ENCODE data around the gene SZRD1. TPM values are rescaled to one million over a fixed set of nuclear protein-coding genes. Genes with fewer than 3 reads are reported as not detected.
A peak's percentile ranks its signal among the peaks of the same experiment; 100 is the strongest.

The SZRD1 gene
- total RNA-seq, 2 donors from 2014 or later = 119 to 140 TPM

DNA sequence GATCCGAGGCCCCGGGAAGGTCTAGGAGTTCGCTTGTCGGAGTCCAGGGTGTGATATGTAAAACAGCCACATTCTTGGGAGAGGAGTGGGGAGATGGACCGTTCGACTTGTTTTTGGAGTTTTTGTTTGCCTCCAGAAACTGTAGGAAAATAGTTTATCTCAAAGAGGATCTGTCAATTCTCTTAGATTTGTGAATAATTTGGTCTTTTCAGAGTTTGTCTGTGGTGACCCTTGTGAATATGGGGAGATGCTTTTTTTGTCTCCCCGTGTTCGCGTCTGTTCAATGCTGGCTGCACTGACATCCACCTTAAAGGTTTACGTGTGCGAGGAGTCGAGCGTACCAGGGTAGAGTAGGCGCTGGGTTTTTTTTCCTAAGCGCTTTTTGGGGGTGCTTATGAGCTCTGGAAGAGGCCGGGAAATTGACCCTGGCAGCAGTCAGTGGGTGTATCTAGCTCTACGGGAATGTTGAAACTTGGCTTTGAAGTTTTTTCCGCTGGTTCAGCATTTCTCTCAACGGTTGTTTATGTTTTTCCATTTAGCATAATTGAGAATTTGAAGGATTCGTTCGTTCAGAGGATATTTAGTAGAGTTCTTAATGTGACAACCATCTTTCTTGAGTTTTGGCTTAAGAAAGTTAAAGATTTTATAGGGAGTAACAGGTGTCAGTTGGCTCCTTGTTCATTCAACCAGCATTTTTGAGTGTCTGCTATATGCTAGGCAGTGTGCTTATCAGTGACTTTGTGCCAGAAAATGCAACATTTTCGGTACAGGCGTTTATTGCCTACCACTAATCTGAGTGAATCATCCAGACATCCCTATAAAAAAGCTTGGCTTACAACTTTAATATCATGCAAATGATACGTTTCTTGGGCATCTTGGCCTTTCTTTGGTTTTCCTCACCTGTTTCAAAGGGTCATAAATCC is 1.2 kb downstream of the SZRD1 start:
- H3K4me3 ChIP-seq = peak overlapping the region; percentile 70
- H3K4me1 ChIP-seq = peaks cover 8% of the 10 kb centered on the region
- peak overlapping the region; percentile 93 for H3K9ac ChIP-seq (ENCODE audit: low read depth in 2 of 2, low read length in 2 of 2)
- H3K36me3 ChIP-seq = no peaks in the 10 kb centered on the region
- intact Hi-C loops (cut with DNase I) = loop anchor here (10.0 kb wide), 1 partner anchor 163 kb away; no protein-coding TSS in a partner anchor
- DNase-seq = no peak
- H3K27me3 ChIP-seq = no peaks in the 10 kb centered on the region
- TF ChIP-seq CTCF (IDR thresholded peaks at IDR 0.05) = no peak
- no peaks in the 10 kb centered on the region for H3K9me3 ChIP-seq
- H3K27ac ChIP-seq = peak overlapping the region; percentile 91

- H3K4me3 ChIP-seq = no peak overlapping the region
- intact Hi-C loops (cut with DNase I) = loop anchor here (10.0 kb wide), 1 partner anchor 165 kb away; no protein-coding TSS in a partner anchor
- TF ChIP-seq CTCF (IDR thresholded peaks at IDR 0.05) = no peak
- no peak for DNase-seq
- H3K9ac ChIP-seq (ENCODE audit: low read depth in 2 of 2, low read length in 2 of 2) = no peak overlapping the region
- H3K27ac ChIP-seq = no peak overlapping the region
- H3K27me3 ChIP-seq = no peaks in the 10 kb centered on the region
- H3K4me1 ChIP-seq = peaks cover 8% of the 10 kb centered on the region
- no peaks in the 10 kb centered on the region for H3K9me3 ChIP-seq
- H3K36me3 ChIP-seq = no peaks in the 10 kb centered on the region
Observed at GRCh38 chr1:16369821-16370220, 2.8 kb downstream of the SZRD1 start.

DNA sequence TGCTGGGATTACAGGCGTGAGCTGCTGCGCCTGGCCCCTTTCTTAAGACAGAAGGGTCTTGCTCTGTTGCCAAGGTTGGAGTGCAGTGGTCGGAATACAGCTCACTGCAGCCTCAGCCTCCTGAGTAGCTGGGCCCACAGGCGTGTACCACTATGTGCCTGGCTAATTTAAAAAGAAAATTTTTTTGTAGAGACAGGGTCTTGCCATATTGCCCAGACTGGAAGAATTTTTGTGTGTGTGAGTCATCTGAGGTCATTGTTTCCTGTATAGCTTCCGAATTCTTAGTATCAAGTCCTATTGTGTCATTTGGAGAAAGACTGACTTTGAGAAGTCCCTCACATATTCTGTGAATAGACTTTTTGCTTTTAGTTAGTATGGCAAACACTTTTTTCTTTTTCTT is 4.7 kb downstream of the SZRD1 start:
- H3K27ac ChIP-seq = no peak overlapping the region
- H3K9me3 ChIP-seq = no peaks in the 10 kb centered on the region
- peaks cover 13% of the 10 kb centered on the region for H3K4me1 ChIP-seq
- no peak overlapping the region for H3K4me3 ChIP-seq
- no peaks in the 10 kb centered on the region for H3K36me3 ChIP-seq
- DNase-seq = no peak
- H3K27me3 ChIP-seq = no peaks in the 10 kb centered on the region
- intact Hi-C loops (cut with DNase I) = no loop called here
- TF ChIP-seq CTCF (IDR thresholded peaks at IDR 0.05) = no peak
- no peak overlapping the region for H3K9ac ChIP-seq (ENCODE audit: low read depth in 2 of 2, low read length in 2 of 2)

- intact Hi-C loops (cut with DNase I) = no loop called here
- no peak for DNase-seq
Observed at GRCh38 chr1:16372535-16373285, 5.7 kb downstream of the SZRD1 start.

More at GRCh38 chr1:16372535-16373285, 5.7 kb downstream of the SZRD1 start:
- no peaks in the 10 kb centered on the region for H3K9me3 ChIP-seq
- H3K27ac ChIP-seq = no peak overlapping the region
- TF ChIP-seq CTCF (IDR thresholded peaks at IDR 0.05) = no peak
- no peak overlapping the region for H3K4me3 ChIP-seq
- H3K36me3 ChIP-seq = no peaks in the 10 kb centered on the region
- H3K4me1 ChIP-seq = peaks cover 13% of the 10 kb centered on the region
- H3K9ac ChIP-seq (ENCODE audit: low read depth in 2 of 2, low read length in 2 of 2) = no peak overlapping the region
- H3K27me3 ChIP-seq = no peaks in the 10 kb centered on the region
